HG03095 (cell line): Measurements from ENCODE around the gene REN.

Experiments used
- ATAC-seq: cut with Tn5 transposase; IDR thresholded peaks from one replicate; pipeline ENCODE4 v1.9.1; 2021; ENCODE audit warnings: moderate library complexity; ENCODE audit not compliant: unreplicated experiment

Gene REN

DNA sequence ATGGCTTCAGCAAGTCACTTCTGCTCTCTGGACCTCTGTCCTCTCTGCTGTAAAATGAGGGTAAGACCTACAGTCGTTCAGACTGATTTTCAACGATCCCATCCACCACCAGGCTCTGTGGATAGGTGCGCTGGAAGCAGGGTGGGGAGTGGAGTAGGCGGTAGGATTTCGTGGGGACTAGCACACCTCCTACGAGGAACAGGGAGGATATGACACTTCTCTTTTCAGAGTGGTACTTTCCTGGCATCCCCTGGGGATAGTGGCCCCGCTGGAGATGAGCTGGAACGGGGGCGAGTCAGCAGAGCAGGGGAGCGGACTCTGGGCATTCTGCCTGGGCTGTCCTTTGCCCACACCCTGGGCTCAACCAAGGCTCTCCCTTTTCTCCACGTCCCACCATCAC is 32.0 kb downstream of the REN start:
- no peak for ATAC-seq

DNA sequence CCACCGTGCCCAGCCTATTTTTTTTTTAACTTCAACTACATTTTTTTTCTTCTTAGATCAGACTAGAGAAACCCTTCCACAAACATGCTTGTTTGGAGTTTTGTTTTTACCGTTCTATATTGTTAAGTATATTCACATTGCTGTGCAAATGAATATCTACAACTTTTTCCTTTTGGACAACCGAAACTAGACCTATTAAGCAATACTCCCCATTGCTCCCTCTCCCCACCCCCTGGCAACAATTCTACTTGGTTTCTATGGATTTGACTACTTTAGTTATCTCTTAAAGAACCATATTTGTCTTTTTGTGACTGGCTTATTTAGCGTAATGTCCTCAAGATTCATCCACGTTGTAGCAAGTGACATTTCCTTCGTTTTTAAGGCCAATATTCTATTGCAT is 33.4 kb downstream of the REN start:
- ATAC-seq, result no peak

DNA sequence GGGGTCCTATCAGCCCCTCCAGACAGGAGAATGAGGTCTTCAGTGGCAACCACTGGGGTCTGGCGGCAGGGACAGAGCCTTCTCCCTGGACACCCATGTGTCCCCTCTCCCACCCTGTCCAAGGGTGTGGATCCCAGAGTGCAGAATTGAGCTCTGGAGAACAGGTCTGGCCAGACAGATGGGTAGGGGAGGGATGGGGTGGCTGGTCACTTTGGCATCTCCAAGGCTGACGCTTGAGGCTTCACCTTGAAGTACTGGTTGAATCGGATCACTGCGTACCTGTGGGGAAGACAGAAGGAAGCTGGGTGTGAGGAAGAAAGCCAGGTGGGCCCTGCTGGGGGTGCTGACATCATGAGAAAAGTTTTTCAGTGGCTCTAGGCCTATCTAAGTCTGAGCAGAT is 34.2 kb downstream of the REN start:
- ATAC-seq, result no peak

DNA sequence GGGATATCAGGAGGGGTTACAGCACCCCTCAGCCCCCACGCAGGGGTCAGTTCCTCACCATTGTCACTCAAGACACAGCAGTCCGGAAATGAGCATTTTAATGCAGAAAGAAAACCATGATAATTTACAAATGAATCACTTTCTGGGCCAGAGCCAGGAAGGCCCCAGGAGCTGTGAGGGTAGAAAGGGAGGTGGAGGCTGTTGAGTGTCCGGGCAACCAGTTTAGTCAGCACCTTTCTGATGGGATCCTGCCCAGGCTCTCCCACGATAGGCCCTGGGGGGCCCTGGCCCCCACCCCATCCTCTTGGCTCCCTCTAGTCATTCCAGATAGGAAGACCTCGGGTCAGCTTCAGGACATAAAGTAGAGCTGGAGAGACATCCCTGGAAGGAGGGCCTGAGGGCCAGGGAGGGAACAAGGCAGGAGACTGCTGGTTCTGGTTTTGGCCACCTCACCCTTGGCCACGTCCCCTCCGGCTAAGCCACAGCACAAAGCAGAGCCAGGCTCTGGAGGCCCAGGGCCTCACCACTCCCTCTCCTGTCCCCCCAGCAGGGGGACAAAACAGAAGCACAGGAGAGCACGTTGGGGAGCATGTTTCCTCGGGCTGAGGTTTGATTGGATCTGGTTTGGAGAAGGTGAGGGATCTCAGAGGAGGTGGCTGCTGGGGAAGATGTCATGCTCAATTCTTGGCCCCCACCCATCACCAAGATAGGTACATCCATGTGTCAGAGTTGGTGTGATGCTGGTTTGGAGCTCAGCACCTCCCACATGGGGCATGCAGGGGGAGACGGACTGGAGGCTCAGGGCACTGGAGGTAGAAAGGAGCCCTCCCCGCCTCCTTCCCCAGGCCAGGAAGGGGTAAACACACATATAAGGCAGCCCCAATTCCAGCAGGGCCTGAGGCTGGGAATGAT is 34.9 kb downstream of the REN start:
- no peak for ATAC-seq

DNA sequence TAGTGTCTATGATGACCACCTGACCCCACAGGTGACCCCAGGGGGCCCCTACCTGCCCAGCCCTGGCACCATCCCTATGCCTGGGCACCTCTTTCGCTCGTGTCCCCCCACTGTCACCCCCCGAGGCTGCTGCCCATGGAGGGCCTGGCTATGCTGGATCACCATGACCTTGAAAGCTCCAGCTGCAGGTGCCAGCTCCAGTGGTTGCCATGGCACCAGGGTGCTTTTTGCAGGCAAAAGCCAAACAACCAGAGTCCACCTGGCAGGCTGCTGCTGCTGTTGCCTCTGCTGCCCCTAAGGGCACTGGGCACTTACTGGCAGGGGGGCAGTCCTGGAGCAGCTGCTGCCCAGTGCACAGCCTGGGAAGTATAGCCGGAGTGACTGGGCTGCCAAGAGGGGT is 36.0 kb downstream of the REN start:
- no peak for ATAC-seq

DNA sequence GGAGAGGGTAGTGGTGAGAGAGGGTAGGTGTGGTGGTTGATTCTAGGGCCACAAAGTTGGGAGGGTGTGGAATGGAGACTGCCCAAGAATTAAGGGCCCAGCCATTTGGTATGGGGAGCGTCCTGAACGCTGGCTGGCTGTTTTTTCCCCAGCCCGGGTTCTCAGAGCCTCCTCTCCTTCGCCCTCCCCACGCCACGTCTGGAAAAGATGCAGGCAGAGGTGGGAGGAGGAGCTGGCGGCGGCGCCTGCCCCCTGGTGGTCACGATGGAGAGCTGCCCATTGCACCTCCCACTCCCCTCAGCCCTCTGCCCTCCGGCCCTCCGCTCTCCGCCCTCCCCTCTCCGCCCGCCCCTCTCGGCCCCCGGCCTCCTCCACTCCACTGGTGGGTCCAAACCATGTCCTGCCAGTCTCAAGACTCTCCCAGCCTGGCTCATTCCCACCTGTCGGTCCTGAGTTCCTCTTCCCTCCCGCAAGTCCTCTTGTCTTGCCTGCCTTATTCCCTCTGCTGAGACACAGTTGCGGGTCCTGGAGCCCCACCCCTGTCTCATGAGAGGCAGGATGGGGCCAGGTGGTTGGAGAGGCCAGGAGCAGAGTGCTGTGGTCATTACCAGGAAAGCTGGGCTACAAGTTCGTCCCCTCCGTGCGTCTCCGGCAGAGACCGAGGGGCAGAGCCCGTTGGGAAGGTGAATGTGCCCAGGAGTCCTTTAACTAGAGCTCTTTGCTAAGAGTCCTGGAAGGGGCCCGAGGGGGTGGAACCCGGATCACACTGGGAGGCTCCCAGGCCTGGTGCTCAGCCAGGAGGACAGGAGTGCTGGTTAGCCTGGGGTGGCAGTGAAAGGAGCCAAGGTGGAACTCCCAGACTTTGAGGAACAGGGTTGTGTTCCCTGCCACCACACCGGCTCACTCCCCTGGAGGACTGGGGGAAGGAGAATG is 36.9 kb downstream of the REN start:
- peak; percentile 57 for ATAC-seq

DNA sequence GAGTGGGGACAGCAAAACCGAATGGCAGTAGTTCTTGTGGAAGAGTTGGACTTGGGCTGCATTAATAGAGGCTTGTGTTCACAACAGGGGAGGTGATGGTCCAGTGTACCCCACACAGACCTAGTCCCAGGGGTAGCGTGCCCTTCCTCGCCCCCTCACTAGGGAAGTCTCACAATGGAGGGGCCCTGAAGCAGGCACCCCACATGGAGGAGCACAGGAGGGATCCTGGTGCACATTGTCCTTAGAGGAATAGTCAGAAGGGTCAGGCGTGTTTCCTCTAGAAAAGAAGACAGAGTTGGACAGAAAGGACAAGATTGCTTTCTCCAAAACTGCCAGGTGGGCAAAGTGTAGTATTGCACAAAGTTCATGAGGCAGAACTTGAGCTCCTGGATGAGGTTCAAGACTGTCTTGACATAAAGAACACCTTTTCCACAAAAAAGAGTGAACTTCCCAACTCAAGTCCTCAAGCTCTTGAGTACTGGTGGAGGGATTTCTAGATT is 37.6 kb downstream of the REN start:
- ATAC-seq, result no peak

DNA sequence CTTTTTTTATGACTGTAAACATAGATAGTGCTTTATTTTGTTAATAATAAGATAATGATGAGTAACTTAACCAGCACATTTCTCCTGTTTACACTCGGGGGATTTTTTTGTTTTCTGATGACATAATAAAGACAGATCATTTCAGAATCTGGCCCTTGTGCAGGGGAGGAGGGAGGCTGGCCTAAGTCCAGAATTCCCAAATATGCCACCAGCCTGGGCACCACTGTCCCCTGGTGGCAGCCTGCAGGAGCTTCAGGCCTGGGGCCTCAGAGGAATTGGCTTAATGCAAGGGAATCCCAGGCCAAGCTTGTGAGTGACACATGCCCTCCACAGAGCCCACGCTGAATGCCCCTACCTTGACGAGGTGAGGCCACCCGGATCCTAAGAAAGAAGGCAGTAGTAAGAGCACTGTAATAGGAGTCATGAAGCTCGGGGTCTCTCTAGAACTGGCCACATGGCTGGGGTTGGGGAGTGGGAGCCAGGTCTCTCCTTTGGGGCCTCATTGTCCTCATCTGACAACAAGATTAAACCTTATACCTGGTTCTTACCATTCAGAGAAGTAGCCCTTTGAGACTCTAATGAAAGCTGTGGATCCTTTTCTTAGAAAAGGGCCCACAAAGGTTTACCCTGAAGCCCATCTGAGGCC is 38.4 kb downstream of the REN start:
- no peak for ATAC-seq

DNA sequence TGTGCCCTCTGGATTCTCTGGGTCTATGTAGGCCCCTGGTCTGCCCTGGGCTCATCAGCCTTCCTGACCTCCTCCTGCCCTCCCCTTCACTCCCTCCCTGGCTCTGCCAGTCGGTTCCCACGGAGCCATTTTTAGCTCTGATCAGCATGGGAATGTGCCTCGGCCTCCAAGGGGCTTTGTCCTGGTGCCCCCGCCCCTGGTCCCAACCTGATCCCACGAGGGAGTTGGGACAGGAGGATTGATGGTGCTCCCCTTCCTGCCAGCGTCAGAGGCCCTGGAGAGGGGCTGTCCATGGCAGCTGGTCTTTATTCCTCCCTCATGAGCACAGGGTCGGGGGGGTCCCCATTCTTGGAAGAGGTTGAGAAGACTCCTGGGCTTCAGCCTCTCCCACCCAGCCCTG is 39.2 kb downstream of the REN start:
- no peak for ATAC-seq

DNA sequence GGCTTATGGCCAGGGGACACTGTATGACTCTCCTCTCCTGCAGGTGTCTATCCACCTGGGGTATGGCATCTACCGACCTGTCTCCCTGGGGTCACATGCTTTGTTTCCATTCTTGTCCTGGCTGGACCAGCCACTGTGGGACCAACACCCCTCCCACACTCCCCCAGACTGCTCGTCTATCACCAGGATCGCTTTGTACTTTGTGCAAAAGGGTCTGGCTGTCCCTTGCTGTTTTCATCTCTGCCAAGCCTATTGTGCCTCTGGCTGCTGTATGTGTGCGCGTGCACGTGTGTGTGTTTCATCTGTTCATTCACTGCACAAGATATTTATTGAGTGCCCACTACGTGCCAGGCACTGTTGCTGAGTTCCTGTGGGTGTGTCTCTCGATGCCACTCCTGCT is 39.8 kb downstream of the REN start:
- no peak for ATAC-seq

DNA sequence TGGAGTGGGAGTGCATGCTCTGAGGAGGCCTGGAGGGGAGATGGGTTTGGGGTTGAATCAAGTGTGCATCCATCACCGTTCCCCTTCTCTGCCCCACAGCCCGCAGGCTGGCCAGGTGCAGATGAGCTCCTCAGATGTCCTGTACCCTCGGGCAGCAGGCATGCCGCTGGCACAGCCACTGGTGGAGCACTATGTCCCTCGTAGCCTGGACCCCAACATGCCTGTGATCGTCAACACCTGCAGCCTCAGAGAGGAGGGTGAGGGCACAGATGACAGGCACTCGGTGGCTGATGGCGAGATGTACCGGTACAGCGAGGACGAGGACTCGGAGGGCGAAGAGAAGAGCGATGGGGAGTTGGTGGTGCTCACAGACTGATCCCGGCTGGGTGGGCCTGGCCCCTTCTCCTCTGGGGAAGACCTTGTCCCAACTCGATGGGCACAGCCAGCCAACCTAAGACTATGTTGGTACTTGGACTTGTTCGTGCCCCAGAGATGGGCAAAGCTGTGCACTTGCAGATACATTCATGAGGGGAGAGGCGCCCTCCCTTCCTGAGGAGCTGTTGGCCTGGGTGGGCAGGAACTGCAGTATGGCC is 40.3 kb downstream of the REN start:
- ATAC-seq, result no peak

DNA sequence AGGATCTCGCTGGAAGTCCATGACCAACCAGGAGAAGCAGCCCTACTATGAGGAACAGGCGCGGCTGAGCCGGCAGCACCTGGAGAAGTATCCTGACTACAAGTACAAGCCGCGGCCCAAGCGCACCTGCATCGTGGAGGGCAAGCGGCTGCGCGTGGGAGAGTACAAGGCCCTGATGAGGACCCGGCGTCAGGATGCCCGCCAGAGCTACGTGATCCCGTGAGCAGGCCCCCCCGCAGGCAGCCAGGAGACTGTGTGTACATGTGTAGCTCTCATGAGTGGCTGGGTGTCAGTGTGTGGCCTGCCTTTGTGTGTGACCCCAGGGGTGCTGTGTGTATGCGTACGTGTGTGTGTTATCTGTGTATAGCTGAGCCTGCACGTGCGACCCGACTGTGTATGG is 41.5 kb downstream of the REN start:
- no peak for ATAC-seq

DNA sequence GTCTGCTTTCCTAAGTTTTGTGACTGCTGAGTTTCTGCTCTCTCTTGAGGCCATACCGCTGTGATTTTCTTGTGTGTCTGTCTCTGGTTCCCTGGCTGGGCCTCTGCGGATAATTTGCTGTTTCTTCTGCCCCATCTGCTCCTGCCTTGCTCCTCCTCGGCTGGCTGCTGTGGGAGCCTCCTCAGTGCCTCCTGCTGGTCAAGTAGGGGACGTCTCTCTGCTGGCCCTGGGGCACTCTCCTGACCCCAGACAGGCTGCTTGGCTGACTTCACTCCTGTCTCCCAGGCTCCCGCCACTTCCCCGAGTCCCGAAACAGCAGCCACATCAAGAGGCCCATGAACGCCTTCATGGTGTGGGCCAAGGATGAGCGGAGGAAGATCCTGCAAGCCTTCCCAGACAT is 42.8 kb downstream of the REN start:
- ATAC-seq, result no peak

DNA sequence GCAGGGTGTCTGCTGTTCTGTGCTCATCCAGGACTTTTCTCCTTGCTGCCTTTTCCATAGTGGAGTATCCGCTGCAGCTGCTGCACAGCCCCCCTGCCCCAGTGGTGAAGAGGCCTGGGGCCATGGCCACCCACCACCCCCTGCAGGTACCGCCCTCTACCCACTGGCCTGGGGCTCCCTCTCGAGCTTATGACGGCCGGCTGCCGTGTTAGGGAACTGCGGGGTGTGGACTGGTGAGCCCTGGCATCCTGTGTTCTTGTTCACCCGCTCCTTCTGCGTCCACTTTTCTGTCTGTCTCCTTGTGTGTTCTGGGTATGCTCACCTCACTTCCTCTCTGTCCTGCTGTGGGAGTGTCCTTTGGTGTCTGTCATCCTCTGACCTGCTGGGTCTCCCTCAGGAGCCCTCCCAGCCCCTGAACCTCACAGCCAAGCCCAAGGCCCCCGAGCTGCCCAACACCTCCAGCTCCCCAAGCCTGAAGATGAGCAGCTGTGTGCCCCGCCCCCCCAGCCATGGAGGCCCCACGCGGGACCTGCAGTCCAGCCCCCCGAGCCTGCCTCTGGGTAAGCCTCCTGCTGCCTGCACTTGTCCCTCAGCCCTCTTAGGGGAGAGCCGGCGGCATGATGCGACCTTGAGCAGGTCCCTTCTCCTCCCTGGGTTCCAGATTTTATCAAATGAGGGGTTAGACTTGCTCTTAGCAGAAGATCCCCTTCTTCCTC is 44.1 kb downstream of the REN start:
- ATAC-seq, result no peak

DNA sequence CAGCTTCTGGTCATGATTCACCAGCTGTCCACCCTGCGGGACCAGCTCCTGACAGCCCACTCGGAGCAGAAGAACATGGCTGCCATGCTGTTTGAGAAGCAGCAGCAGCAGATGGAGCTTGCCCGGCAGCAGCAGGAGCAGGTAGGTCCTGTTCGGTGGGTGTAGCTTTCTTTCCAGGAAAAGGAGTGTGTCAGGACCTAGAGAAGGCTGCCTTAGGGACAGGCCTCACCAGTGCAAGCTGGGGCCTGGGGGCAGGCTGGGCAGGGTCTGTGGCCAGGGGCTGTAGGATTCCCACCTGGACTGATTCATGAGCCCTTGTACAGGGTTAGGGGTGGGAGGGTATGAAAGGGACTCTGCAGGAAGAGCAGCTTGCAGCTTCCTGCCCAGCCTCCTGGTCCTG is 49.6 kb downstream of the REN start:
- no peak for ATAC-seq

DNA sequence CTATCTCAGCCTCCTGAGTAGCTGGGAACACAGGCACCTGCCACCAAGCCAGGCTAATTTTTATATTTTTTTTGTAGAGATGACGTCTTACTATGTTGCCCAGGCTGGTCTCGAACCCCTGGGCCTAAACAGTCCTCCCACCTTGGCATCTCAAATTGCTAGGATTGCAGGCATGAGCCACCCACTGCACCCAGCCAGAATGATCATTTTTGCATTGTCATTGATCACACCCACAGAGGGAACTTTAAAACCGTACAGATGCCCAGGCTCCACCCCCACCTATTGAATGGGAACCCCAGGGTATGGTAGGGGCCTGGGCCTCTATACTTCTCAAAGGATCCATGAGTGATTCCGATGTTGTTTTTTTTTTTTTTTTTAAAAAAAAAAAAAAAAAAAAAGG is 51.0 kb downstream of the REN start:
- ATAC-seq, result no peak

DNA sequence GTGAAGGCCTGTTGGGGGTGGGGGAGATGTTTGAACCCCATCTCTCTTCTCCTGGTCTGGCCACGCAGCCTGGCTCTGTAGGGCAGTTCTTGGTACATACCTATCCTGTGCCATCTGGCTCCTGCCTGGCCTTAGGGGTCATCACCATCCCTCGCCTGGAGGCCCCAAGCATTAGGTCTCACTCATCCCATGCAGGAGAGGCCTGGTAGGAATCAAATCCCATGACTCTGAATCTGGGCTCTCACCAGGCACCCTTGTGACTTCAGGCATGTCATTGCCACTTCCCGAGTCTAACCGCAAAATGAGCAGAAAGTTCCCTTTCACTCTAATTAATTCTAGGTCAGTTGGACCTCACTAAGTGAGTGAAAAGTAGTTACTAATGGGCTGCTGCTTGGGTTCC is 51.5 kb downstream of the REN start:
- no peak for ATAC-seq

DNA sequence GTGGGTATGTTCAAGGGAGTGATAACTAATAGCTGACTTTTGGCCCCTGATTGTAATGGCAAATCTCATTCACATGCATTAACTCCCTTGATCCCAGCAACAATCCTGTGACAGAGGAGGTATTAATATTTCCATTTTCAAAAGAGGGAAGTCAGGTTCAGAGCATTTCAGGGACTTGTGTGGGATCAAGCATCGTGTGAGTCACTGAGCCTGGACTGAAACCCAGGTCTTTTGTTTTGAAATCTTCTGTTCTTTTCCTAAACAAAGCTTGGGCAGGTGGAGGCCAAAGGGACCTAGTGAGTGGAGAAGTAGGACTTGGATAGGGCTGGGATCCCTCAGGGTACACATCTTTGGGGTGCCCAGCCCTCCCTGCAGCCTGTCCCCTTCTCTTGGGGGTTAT is 52.2 kb downstream of the REN start:
- ATAC-seq, result no peak

DNA sequence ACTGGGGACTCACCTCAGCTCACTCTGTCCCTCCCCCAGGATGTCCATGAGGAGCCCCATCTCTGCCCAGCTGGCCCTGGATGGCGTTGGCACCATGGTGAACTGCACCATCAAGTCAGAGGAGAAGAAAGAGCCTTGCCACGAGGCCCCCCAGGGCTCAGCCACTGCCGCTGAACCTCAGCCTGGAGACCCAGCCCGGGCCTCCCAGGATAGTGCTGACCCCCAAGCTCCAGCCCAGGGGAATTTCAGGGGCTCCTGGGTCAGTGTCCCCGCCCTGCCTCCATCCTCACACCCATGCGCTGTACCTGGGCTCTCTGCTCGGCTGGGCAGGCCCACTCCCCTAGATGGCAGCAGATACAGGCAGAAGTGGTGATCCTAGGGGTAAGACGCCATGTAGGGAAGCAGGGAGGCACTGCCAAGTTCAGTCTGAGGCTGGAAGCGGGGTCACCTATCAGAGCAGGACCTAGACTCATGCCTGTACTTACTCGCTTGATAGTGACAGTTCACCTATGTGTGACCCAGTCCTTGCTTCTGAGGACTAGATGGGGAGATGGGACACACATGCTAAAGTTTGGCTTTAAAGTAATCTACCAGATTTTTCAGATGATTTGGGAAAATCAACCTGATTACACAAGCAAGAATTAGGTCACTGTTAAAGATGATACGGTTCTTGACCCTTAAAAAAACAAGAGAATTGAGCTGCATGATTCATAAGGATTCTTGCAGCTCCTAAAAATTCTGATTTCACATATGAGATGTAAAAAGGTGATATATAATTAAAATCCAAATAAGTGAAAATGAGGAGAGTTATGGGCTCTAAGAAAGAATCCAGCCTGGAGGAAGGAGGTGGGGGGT is 53.0 kb downstream of the REN start:
- no peak for ATAC-seq
